ENCODE results near the gene TRIM63.

TRIM63 gene

GRCh38 chr1:26035959-26036755 lies 31.3 kb downstream of the TRIM63 start (continued):
- TF ChIP-seq, protein P1, sequence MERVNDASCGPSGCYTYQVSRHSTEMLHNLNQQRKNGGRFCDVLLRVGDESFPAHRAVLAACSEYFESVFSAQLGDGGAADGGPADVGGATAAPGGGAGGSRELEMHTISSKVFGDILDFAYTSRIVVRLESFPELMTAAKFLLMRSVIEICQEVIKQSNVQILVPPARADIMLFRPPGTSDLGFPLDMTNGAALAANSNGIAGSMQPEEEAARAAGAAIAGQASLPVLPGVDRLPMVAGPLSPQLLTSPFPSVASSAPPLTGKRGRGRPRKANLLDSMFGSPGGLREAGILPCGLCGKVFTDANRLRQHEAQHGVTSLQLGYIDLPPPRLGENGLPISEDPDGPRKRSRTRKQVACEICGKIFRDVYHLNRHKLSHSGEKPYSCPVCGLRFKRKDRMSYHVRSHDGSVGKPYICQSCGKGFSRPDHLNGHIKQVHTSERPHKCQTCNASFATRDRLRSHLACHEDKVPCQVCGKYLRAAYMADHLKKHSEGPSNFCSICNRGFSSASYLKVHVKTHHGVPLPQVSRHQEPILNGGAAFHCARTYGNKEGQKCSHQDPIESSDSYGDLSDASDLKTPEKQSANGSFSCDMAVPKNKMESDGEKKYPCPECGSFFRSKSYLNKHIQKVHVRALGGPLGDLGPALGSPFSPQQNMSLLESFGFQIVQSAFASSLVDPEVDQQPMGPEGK (tag by site-specific recombination; IDR thresholded peaks at IDR 0.05): peak; percentile 69
- TF ChIP-seq ZNF2 (tag by site-specific recombination; IDR thresholded peaks at IDR 0.05): peak; percentile 63

GRCh38 chr1:26035203-26035958 lies 32.0 kb downstream of the TRIM63 start:
- H3K36me3 ChIP-seq (ENCODE audit: control insufficient read depth in 2 of 2, insufficient read depth in 1 of 2, low read length in 2 of 2): no peaks in the 10 kb centered on the region
- CTCF ChIA-PET: interaction anchor here (0.6 to 7.5 kb wide), 25 partner anchors 8 to 1125 kb away, joined by 3 to 80 read pairs (median 4); partner anchors contain the start of genes C1orf232, CEP85, EXTL1 and ZNF593
- H3K27ac ChIP-seq (ENCODE audit: extremely low read depth, low read depth, low read length): peak overlapping the region; percentile 56; the same call in 1 of the 2 replicates
- H3K4me3 ChIP-seq (ENCODE audit: low read depth, low read length): peak overlapping the region; percentile 83
- POLR2A ChIA-PET: interaction anchor here (0.6 to 1.8 kb wide), 7 partner anchors 9 to 356 kb away, joined by 3 to 10 read pairs (median 3); no protein-coding TSS in a partner anchor
- H3K9me3 ChIP-seq (ENCODE audit: control insufficient read depth, insufficient read depth, low read depth, low read length): no peaks in the 10 kb centered on the region
- no peaks in the 10 kb centered on the region for H3K4me1 ChIP-seq (ENCODE audit: control insufficient read depth, insufficient read depth, low read length)
- TF ChIP-seq ZNF302 (tag by site-specific recombination; IDR thresholded peaks at IDR 0.05; ENCODE audit: low read depth): no peak
- no peak for TF ChIP-seq ZNF292 (tag by site-specific recombination; IDR thresholded peaks at IDR 0.05; ENCODE audit: borderline replicate concordance, low read depth)
- TF ChIP-seq ZNF629 (tag by site-specific recombination; IDR thresholded peaks at IDR 0.05): 0 out of 2 replicates have a peak, but pooled peaks have one; percentile 34
- TF ChIP-seq ZNF138 (tag by site-specific recombination; IDR thresholded peaks at IDR 0.05; ENCODE audit: borderline replicate concordance): no peak
- TF ChIP-seq ZNF24 (tag by site-specific recombination; IDR thresholded peaks at IDR 0.05): 0 out of 2 replicates have a peak, but pooled peaks have one; percentile 11
- no peak for TF ChIP-seq ZNF146 (tag by site-specific recombination; IDR thresholded peaks at IDR 0.05)
- no peak for TF ChIP-seq TRIM28 (IDR thresholded peaks at IDR 0.05; ENCODE audit: borderline replicate concordance, low read length)
- TF ChIP-seq ZNF350 (tag by site-specific recombination; IDR thresholded peaks at IDR 0.05): no peak
- TF ChIP-seq KLF10 (tag by site-specific recombination; IDR thresholded peaks at IDR 0.05): 0 out of 2 replicates have a peak, but pooled peaks have one; percentile 24
- TF ChIP-seq OSR2 (tag by site-specific recombination; IDR thresholded peaks at IDR 0.05): no peak
- no peak for TF ChIP-seq ZNF777 (tag by site-specific recombination; IDR thresholded peaks at IDR 0.05; ENCODE audit: borderline replicate concordance)
- TF ChIP-seq ZNF184 (tag by site-specific recombination; IDR thresholded peaks at IDR 0.05): no peak
- no peak for TF ChIP-seq GLI2 (tag by site-specific recombination; IDR thresholded peaks at IDR 0.05; ENCODE audit: borderline replicate concordance, low read depth)
- TF ChIP-seq ZNF394 (tag by site-specific recombination; IDR thresholded peaks at IDR 0.05; ENCODE audit: borderline replicate concordance): peak; percentile 100
- TF ChIP-seq ZNF626 (tag by site-specific recombination; IDR thresholded peaks at IDR 0.05): no peak
- no peak for TF ChIP-seq PRDM1 (tag by site-specific recombination; IDR thresholded peaks at IDR 0.05)
- TF ChIP-seq ZNF510 (tag by site-specific recombination; IDR thresholded peaks at IDR 0.05; ENCODE audit: insufficient replicate concordance): no peak
- TF ChIP-seq ZNF501 (tag by site-specific recombination; IDR thresholded peaks at IDR 0.05): peak; percentile 33; the same call in 1 of the 2 replicates
- TF ChIP-seq ZIC2 (tag by site-specific recombination; IDR thresholded peaks at IDR 0.05): peak; percentile 88
- TF ChIP-seq ZNF341 (tag by site-specific recombination; IDR thresholded peaks at IDR 0.05; ENCODE audit: low read depth): no peak
- TF ChIP-seq ZNF423 (tag by site-specific recombination; IDR thresholded peaks at IDR 0.05): peak; percentile 93
- TF ChIP-seq PRDM2 (tag by site-specific recombination; IDR thresholded peaks at IDR 0.05; ENCODE audit: borderline replicate concordance): no peak
- TF ChIP-seq ZNF48 (tag by site-specific recombination; IDR thresholded peaks at IDR 0.05): no peak
- TF ChIP-seq ZNF155 (tag by site-specific recombination; IDR thresholded peaks at IDR 0.05): no peak
- no peak for TF ChIP-seq ZNF391 (tag by site-specific recombination; IDR thresholded peaks at IDR 0.05; ENCODE audit: borderline replicate concordance, low read depth)
- TF ChIP-seq ZNF514 (tag by site-specific recombination; IDR thresholded peaks at IDR 0.05): no peak
